Measurements from ENCODE around the gene MBOAT2.

DNA sequence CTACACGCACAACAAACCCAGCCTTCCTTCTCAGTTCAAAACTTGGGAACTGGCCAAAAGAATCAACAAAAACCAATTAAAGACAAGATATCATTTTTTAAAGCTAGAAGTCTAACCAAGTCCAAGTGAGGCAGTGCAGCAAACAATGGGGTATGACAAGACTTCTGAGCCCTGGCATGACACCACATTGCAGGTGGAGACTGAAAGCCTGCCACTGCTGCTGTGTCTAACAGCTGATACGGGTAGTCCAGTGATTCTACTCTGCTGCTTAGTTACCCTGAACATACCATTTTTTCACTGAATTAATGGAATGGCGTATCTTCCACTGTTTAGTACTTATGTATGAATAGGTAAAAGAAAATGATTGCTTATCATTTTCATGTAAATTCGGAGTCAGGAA is 118.7 kb downstream of the MBOAT2 start:
- TF ChIP-seq POLR2A (IDR thresholded peaks at IDR 0.05) (no peak), POLR2AphosphoS5 (IDR thresholded peaks at IDR 0.05) (no peak), EP300 (IDR thresholded peaks at IDR 0.05) (no peak)
- TF ChIP-seq, protein P1, sequence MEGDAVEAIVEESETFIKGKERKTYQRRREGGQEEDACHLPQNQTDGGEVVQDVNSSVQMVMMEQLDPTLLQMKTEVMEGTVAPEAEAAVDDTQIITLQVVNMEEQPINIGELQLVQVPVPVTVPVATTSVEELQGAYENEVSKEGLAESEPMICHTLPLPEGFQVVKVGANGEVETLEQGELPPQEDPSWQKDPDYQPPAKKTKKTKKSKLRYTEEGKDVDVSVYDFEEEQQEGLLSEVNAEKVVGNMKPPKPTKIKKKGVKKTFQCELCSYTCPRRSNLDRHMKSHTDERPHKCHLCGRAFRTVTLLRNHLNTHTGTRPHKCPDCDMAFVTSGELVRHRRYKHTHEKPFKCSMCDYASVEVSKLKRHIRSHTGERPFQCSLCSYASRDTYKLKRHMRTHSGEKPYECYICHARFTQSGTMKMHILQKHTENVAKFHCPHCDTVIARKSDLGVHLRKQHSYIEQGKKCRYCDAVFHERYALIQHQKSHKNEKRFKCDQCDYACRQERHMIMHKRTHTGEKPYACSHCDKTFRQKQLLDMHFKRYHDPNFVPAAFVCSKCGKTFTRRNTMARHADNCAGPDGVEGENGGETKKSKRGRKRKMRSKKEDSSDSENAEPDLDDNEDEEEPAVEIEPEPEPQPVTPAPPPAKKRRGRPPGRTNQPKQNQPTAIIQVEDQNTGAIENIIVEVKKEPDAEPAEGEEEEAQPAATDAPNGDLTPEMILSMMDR (IDR thresholded peaks at IDR 0.05): no peak
